Testis (tissue), 3 donors: ENCODE results near the gene EGFL8. TPM values are rescaled to one million over a fixed set of nuclear protein-coding genes. Genes with fewer than 3 reads are reported as not detected.

ENCODE experiments used
- DNase-seq: peaks from one replicate; pipeline ENCODE4 v3.0.0-alpha.2; 2019
- H3K27ac ChIP-seq, 2 donors: fragments of 200-600 bp; sonication (generic); one replicate each; pipeline ENCODE4 v1.5.1; 2019
- H3K27me3 ChIP-seq: fragments of 200-600 bp; sonication (generic); one replicate; pipeline ENCODE4 v1.5.1; 2019
- H3K36me3 ChIP-seq: fragments of 200-600 bp; sonication (generic); one replicate; pipeline ENCODE4 v1.5.1; 2017; ENCODE audit warnings: low read depth; ENCODE audit errors: missing control alignments
- H3K4me1 ChIP-seq: fragments of 200-600 bp; sonication (generic); one replicate; pipeline ENCODE4 v1.5.1; 2019
- H3K4me3 ChIP-seq, 2 donors: fragments of 200-600 bp; sonication (generic); one replicate each; pipeline ENCODE4 v1.5.1; 2017 to 2019
- H3K9me3 ChIP-seq: fragments of 200-600 bp; sonication (generic); one replicate; pipeline ENCODE4 v1.5.1; 2017
- POLR2A ChIP-seq: fragments of 450-650 bp; IDR thresholded peaks from one replicate; pipeline ENCODE4 v1.6.1; 2017; ENCODE audit warnings: antibody characterized with exemption, mild to moderate bottlenecking, moderate library complexity
- WGBS, 2 donors: methylation state at CpG; one replicate each; pipeline ENCODE4 v1.1.5; 2018; 5-methylcytosine and 5-hydroxymethylcytosine counted together
- intact Hi-C: fragments of 100-400 bp; cut with DNase I; formaldehyde crosslinking; loops from one replicate; pipeline ENCODE4 v1.15.1; 2023; ENCODE audit warnings: low total_unique reads
- polyA plus RNA-seq: library from polyadenylated mRNA; stranded (reverse); fragments of 350-450 nt; fragmentation: Illumina TruSeq; extraction: RNeasy Lipid Tissue Mini Kit (QIAGEN cat#74804); gene quantifications from one replicate; pipeline ENCODE4 v1.2.3, GENCODE V29; 2014; ENCODE audit warnings: low read depth, low replicate concordance; ENCODE audit not compliant: insufficient read depth
- total RNA-seq, 2 donors: library from RNA; depleted of rRNA; stranded (reverse); fragments of >200 nt; gene quantifications; one replicate each; pipeline ENCODE4 v1.2.3, GENCODE V29; 2016
- TF ChIP-seq, protein P1 (sequence below), 3 experiments: fragments of 450-650 bp in 2 of 3; fragments of 200-600 bp in 1 of 3; sonication (generic) in 1 of 3; IDR thresholded peaks; one replicate each; pipeline ENCODE4 v1.5.1; 2016 to 2019; ENCODE audit warnings: antibody characterized with exemption in 3 of 3, mild to moderate bottlenecking in 2 of 3, moderate library complexity in 1 of 3

The EGFL8 gene
- total and polyA plus RNA-seq, 3 donors from 2014 or later, result 13.9 to 25.7 (median 24.3) TPM

- TF ChIP-seq, protein P1, sequence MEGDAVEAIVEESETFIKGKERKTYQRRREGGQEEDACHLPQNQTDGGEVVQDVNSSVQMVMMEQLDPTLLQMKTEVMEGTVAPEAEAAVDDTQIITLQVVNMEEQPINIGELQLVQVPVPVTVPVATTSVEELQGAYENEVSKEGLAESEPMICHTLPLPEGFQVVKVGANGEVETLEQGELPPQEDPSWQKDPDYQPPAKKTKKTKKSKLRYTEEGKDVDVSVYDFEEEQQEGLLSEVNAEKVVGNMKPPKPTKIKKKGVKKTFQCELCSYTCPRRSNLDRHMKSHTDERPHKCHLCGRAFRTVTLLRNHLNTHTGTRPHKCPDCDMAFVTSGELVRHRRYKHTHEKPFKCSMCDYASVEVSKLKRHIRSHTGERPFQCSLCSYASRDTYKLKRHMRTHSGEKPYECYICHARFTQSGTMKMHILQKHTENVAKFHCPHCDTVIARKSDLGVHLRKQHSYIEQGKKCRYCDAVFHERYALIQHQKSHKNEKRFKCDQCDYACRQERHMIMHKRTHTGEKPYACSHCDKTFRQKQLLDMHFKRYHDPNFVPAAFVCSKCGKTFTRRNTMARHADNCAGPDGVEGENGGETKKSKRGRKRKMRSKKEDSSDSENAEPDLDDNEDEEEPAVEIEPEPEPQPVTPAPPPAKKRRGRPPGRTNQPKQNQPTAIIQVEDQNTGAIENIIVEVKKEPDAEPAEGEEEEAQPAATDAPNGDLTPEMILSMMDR (IDR thresholded peaks at IDR 0.05), result no peak
- TF ChIP-seq POLR2A, result no peak
Observed at GRCh38 chr6:32127409-32127716, 37.0 kb upstream of the EGFL8 start.

DNA sequence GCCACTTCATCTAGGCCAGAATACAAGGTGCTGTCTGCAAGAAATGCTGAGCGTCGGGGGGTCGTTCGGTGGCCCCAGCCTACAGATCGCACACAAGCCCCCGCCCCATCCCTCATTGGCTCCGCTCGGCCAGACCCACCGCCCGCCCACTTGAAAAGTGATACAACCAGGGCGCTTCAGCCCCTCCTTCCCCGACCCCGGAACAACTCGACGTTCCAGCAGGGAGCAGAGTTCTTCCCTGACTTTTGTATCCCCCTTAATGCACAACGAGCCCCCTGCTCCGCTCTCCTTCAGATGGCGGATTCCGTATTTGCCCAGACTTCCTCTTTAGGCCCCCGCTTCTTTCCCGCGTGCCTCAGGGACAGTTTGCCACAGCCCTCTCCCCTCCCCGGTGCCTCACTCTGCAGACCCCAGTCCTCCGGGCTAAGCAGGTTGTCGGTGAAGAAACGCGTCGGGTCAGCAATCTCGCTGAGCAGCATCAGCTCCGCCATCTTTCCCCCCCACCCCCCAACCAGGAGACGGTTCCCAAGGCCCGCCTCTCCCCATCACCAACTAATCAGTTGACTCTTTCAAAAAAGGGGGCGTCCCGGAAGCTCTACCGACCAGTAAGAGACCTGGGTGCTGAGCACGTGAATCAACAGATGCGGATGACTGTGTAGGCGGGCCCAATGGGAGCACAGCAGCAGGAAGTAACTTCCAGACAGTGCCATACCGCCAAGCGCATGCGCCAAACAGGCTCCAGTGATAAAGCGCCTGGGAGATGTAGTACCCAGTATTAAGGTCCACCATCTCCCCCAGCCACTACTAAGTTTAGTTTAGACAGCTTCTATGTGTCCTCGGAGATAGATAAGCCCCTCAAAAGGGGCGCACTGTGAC, 36.4 kb upstream of the EGFL8 start, which contains the start of gene ATF6B:
Gene ATF6B (minus strand): TSS at position 530 of the 876 bp plus-strand sequence. CDS start 39 bp downstream, at position 491.
- TF ChIP-seq POLR2A, result no peak
- TF ChIP-seq, protein P1 (IDR thresholded peaks at IDR 0.05), result no peak
- 0 to 1% methylated on average over 38 to 44 of the region's 44 CpGs for WGBS, 2 donors
- H3K27ac ChIP-seq, result peak within 1 kb of the TSS; percentile 92 to 99
- H3K4me3 ChIP-seq, result peak within 1 kb of the TSS; percentile 87 to 90
- H3K27me3 ChIP-seq, result no peaks in the 10 kb centered on the region
- DNase-seq, result peak; percentile 100
- no peaks in the 10 kb centered on the region for H3K9me3 ChIP-seq
- intact Hi-C loops, result loop anchor here (10.0 kb wide), 1 partner anchor 173 kb away; the partner anchor contains the start of genes NELFE and SKIC2
- H3K36me3 ChIP-seq, result no peaks in the 10 kb centered on the region
- H3K4me1 ChIP-seq, result peaks cover 23% of the 10 kb centered on the region

More at GRCh38 chr6:32127409-32127716, 37.0 kb upstream of the EGFL8 start:
- H3K4me3 ChIP-seq, result peak overlapping the region; percentile 84 to 87
- H3K9me3 ChIP-seq, result no peaks in the 10 kb centered on the region
- WGBS, 2 donors, result 4 to 5% methylated on average over 7 to 9 of the region's 9 CpGs
- DNase-seq, result no peak
- peak overlapping the region; percentile 89 to 92 for H3K27ac ChIP-seq
- no peaks in the 10 kb centered on the region for H3K27me3 ChIP-seq
- intact Hi-C loops, result loop anchor here (10.0 kb wide), 1 partner anchor 173 kb away; the partner anchor contains the start of genes NELFE and SKIC2
- no peaks in the 10 kb centered on the region for H3K36me3 ChIP-seq
- peaks cover 23% of the 10 kb centered on the region for H3K4me1 ChIP-seq

- 42 to 55% methylated on average over 7 to 13 of the region's 13 CpGs for WGBS, 2 donors
- no peaks in the 10 kb centered on the region for H3K9me3 ChIP-seq
- DNase-seq, result no peak
- TF ChIP-seq POLR2A, result no peak
- TF ChIP-seq, protein P1 (IDR thresholded peaks at IDR 0.05), result no peak
- no peaks in the 10 kb centered on the region for H3K27me3 ChIP-seq
- intact Hi-C loops, result loop anchor here (10.0 kb wide), 1 partner anchor 174 kb away; the partner anchor contains the start of genes NELFE and SKIC2
- H3K4me3 ChIP-seq, result peak overlapping the region in 1 of 2 donors; percentile 90
- H3K27ac ChIP-seq, result peak overlapping the region; percentile 92 to 99
- peaks cover 23% of the 10 kb centered on the region for H3K4me1 ChIP-seq
- no peaks in the 10 kb centered on the region for H3K36me3 ChIP-seq
Observed at GRCh38 chr6:32128751-32129296, 35.6 kb upstream of the EGFL8 start.

- Histone ChIP-seq H3K36me3 (no peaks in the 10 kb centered on the region), H3K9me3 (no peaks in the 10 kb centered on the region), H3K27ac (peak overlapping the region; percentile 92 to 99), H3K27me3 (no peaks in the 10 kb centered on the region), H3K4me3 (peak overlapping the region; percentile 64 to 90), H3K4me1 (peaks cover 23% of the 10 kb centered on the region)
- 24 to 35% methylated on average over 19 to 22 of the region's 22 CpGs for WGBS, 2 donors
- intact Hi-C loops, result loop anchor here (10.0 kb wide), 1 partner anchor 175 kb away; the partner anchor contains the start of genes NELFE and SKIC2
- TF ChIP-seq, protein P1 (IDR thresholded peaks at IDR 0.05), result no peak
- no peak for TF ChIP-seq POLR2A
- DNase-seq, result no peak
Observed at GRCh38 chr6:32129297-32130088, 34.9 kb upstream of the EGFL8 start.
